ENCODE data around the gene MRPL14.

Gene MRPL14

DNA sequence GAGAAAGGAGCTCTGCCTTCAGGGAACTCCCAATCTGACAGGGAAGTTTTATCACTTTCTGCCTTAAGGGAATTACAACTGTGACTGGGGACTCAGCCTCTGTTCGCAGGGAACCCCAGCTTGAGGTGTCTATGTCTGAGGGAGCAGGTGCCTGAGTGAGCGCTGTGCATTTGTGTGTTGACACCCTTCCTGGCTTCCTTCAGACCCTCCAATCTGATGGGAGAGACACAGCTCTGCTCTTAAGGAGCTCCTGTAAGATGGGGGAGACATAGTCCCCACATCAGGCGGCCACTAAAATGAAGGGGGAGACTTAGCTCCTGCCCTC lies 62.3 kb downstream of the MRPL14 start:
- DNase-seq (ENCODE audit: low spot score), result no peak

DNA sequence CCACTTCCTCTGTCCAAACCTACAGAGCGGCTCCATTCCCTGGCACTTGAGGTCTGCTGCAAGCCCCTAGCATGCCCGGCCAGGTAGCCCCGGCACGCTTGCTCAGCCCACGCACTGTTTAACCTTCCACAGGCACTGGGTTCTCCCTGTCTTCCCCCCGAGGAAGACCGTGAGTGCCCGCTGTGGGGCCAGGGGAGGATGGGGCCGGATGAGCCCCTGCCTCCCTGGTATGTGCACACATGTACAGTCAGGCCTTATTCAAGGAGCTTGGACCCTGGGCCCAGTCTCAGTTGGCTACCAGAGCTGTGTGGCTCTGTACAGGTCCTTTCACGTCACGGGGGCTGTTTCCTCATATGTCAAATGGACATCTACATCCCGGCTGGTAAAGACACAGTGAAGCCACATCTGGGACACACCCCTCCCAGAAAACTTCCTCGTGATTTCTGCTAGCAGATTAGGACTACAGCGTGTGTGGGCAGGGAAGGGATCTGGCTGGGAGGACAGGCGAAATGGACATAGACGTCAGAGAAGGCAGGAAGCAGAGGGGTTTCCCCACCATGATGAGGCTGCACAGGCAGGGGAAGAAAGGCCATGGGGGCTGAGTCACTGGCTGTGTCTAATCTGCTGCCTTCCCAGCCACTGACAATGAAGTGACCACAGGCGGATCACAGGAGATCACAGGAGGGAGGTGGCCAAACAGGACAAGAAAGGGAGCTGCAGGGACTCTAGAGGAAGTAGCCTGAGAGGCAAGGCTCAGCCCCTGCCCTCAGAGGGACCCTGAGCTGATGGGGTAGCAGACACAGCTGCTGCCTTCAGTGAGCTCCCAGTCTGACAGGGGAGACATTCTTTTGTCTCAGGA lies 62.9 kb downstream of the MRPL14 start:
- peak; percentile 74 for DNase-seq (ENCODE audit: low spot score)

DNA sequence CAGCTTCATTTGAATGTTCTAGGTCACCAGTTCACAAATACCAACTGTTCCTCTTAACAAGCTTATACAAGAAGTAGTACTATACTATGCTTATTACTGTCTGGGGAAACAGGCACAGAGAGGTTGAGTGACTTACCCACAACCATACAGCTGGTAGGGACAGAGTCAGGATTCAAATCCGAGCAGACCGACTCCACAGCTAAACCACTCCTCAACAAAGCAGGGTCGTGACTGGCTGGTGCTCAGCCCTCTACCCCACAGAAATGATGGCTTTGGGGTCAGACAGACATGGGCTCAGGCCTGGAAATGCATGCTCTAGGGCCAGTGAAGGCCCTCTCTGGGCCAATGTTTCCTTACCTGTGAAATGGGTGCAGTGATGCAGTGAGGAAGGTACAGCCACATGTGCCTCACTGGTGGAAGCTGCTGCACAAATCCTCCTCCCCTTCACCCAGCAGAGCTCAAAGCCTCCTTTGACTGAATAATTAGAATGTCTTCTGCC lies 63.6 kb downstream of the MRPL14 start:
- no peak for DNase-seq (ENCODE audit: low spot score)
